ENCODE data around the gene ALDH4A1.
A peak's percentile ranks its signal among the peaks of the same experiment; 100 is the strongest.

Gene ALDH4A1

DNA sequence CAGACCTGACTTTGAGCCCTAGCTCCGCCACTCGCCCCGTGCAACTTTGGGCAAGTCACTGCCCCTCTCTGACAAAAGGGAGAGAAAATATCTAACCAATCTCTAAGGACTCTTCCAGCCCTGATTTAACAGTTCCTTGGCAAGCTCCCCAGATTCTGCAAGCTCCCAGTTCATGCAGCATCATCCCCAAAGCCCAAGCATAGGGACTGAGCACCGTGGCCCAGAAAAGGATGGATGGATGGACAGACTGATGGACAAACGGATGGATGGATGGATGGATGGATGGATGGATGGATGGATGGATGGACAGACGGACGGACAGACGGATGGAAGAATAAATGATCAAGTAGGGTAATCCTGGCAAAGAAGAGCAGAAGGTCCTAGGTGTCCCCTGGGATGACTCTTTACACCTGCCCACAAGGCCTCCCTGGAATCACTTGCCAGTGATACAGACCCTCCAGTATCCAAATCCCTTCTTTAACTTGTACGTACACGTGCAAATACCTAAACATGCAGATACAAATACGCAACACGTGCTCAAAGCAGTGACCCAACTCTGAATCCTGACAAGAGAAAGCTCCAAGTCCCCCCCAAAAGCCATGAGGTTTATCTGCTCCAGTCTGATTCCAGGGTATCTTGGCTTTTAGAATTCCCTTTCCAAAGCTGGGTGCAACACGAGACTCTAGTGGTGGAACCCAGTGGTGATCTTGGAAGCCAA is 38.1 kb upstream of the ALDH4A1 start:
- in situ Hi-C loops (cut with HindIII; ENCODE audit: low pct_ligation_motif_present, low pct_unique_long_range_greater_than_20kb, low sequenced_read_pairs), result no loop called here

DNA sequence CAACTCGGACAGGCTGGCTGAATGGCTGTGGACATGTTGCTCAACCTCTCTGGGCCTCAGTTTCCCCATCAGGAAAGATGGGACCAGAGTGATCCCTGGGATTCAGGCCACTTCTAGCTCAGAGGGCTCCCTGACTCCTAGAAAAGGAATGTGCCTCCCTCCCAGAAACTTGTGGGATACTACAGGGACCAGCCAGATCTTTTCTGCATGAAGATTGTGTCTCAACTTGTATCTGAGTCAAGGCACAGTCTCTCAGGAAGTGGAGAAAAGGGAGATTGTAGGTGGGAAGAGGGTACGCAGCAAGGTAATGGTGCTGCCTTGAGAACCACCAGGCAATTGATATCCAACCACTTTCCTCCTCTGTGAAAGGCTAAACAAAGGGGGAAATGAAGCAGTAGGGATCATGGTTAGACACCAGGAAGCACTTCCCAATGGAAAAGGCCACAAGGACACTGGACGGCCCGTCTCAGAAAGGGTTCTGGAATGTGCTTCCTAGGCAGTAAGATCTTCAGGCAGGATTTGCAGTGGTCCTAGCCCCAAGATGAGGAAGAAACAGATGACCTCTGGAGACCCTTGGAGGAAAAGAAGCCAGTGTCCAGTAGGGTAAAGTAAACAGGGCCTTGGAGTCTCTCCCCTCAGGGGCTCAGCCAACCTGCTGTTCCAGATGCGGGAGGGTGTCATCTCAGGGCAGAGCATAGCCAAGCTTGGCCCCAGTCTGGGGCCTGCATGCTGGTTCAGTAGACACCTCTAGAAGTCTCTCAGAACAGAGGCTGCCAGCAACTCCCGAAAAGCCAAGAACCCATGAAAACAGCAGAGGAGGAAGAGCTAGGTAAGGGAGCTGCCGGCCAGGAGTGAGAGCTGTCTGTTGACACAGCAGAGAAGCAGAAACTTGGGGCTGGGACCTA is 37.3 kb upstream of the ALDH4A1 start:
- in situ Hi-C loops (cut with HindIII; ENCODE audit: low pct_ligation_motif_present, low pct_unique_long_range_greater_than_20kb, low sequenced_read_pairs), result no loop called here
- DNase-seq, result no peak

More for the DNA sequence above, 38.1 kb upstream of the ALDH4A1 start:
- DNase-seq, result no peak

DNA sequence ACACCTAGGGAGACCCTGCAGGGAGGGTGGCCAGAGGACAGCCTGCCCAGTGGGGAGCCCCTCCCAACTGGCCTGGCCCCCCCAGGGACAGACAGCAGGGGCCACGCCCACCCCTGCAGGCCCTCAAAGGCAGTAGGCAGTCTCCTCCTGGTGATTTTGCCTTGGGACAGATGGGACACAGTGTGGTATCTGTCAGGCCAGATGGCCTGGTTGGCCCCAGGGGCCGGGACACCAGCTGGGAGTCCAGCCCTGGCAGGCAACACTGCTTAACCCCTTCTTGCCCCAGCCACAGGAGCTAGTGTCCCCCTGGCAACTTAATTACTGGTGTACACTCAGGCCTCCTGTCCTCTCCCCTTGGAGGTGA is 36.3 kb upstream of the ALDH4A1 start:
- in situ Hi-C loops (cut with HindIII; ENCODE audit: low pct_ligation_motif_present, low pct_unique_long_range_greater_than_20kb, low sequenced_read_pairs), result no loop called here
- no peak for DNase-seq

DNA sequence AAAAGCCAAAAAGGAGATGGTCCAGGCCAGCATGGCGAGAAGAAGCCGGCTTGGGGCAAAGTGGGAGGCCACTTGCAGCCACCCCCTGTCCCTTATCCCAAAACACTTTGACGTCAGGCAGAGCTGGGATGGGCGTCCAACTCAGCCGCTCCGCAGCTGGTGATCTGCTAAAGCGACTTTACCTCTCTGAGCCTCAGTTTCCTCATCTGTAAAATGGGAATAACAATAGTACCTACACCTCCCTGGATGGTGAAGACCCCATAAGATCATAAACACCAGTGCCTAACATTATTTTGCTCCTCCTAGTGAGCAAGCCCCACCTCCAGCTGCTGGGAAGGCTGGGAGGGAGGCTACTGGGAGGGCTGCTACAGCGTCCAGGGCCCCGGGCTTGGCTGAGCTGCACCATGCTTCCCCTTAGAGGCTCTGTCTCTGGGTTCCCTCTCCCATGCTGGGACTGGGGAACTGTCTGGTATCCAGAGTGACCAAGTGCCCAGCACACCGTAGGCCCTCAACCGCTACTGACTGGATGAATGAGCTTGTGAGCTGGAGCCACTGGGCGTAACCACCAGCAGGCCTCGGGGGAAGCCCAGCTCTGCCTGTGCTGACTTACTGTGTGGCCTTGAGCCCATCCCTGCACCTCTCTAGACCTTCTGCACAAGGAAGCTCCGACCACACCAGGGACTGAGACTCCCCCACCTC is 35.8 kb upstream of the ALDH4A1 start:
- in situ Hi-C loops (cut with HindIII; ENCODE audit: low pct_ligation_motif_present, low pct_unique_long_range_greater_than_20kb, low sequenced_read_pairs), result no loop called here
- peak; percentile 74 for DNase-seq

DNA sequence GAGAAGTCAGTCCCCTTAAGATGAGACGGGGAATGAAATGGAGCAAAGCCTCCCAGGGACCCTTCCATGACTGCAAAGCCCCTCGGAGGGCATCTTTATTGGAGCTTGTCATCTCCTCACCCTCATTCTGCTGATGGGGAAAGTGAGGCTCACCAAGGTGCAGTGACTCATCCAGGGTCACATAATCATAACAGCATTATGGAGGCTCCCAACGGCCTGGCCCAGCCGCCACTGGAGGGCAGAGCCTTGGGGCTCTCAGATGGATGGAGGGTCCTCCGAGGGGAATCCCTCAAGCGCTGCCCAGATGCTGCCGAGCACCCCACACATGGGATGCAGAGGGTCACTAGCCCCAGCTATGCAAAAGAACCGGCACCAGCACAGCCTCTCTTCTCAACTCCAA is 35.2 kb upstream of the ALDH4A1 start:
- in situ Hi-C loops (cut with HindIII; ENCODE audit: low pct_ligation_motif_present, low pct_unique_long_range_greater_than_20kb, low sequenced_read_pairs), result no loop called here
- DNase-seq, result no peak

DNA sequence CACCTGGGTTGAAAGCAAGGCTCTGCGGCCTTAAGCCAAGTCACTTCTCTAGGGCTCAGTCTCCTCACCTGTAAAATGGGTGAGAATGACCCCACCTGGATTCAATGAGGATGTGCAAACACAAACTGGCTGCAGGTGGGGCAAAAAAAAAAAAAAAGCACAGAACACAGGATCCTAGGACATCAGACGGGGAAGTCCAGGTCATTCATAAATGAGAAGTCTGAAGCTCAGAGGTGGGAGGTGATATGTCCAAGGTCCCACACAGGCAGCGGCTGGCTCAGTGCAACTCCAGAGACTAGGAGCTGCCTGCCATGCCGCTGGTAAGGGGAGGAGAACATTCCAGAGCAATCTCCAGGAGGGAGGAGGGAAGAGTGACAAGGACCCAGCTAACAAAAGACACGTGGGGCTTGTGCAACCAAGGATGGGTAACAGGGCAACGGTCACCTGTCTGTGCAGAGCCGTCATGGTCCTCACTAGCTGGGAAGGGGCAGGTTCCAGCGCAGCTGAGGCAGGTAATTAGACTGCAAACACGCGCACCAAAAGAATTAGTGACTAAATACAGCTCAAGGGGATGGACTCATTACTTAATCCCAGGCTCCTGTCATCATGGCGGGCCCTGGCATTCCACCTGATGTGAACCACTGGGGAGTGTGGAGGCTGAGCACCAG is 34.6 kb upstream of the ALDH4A1 start:
- DNase-seq, result no peak
- in situ Hi-C loops (cut with HindIII; ENCODE audit: low pct_ligation_motif_present, low pct_unique_long_range_greater_than_20kb, low sequenced_read_pairs), result no loop called here

DNA sequence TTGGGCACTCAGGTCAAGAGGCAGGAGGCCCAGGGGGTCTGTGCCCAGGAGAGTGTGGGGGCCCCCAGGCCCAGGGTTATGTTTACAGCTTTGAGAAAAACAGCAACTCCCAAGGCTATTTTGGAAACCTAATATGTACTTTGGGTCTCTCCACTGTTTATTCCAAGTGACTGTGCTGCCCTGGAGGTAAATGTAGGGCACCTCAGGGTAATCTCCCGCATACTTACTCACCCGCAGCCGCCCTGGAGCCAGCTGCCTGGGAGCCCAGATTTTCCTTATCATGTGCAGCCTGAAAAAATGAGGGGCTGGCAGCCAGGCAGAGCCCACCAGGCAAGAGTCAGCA is 34.1 kb upstream of the ALDH4A1 start:
- no peak for DNase-seq
- in situ Hi-C loops (cut with HindIII; ENCODE audit: low pct_ligation_motif_present, low pct_unique_long_range_greater_than_20kb, low sequenced_read_pairs), result no loop called here

DNA sequence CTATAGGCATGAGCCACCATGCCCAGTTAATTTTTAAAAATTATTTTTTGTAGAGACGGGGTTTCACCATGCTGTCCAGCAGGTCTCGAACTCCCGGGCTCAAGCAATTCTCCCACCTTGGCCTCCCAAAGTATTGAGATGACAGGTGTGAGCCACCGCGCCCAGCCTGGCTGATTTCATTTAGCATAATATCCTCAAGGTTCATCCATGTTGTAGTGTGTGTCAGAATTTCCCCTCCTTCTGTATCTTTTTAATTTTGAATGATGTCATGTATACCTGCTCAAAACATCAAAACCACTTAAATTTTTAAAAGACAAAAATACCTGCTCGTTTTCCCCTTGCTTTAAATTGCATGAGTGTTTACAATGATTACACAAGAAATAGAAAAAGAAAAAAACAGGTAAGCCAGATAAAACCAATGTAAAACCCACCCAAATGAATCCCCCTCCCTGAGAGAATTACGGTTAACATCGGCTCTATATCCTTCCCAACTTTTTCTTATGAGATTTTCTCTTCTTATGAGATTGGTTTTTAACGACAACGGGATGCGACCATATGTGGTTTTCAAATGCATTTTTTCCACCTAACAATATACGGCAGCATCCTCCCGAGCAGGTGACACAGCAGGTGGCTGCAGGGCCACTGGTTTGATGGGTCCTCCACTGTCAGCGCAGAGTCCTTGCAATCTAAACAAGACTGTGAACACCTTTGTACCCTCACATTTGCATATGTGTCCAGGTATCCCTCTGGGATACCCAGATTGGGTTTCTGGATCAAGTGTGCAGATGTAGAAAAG is 32.0 kb upstream of the ALDH4A1 start:
- no peak for DNase-seq
- in situ Hi-C loops (cut with HindIII; ENCODE audit: low pct_ligation_motif_present, low pct_unique_long_range_greater_than_20kb, low sequenced_read_pairs), result no loop called here

DNA sequence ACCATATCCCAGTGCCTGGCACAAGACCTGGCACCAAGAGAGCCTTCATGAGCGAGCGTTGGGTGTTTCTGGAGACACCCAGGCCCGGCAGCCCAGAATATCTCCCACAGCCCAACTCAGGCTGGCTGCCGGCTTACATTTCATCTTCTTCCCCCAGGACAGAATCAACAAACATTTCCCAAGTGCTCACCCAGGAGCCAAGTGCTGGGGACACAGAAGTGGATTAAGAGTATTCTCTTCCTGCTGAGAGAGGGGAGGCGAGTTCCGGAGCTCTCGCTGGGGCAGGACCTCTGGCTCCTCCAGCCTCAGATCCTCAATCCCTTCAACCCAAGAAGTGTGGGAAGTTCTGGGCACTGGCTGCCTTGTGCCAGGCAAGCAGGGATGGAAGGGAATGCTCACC is 30.5 kb upstream of the ALDH4A1 start:
- in situ Hi-C loops (cut with HindIII; ENCODE audit: low pct_ligation_motif_present, low pct_unique_long_range_greater_than_20kb, low sequenced_read_pairs), result no loop called here
- DNase-seq, result no peak

DNA sequence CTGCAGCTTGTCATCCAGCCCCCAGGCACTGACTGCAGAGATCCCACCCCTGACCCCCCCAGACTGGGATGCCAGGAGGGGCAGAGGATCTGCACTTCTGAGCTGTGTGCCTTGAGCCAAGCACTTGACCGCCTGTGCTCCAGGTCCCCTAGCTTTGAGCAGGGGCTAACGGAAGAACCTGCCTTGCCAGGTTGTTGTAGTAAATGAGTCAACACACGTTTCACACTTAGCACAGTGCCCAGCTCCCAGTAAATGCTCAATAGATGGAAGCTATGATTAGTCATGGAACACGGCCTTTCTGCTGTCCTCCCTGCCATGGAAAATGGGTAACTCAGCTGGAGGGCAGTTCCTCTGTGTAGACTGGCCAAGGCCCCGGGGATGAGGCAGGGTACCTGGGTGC is 30.0 kb upstream of the ALDH4A1 start:
- DNase-seq, result no peak

DNA sequence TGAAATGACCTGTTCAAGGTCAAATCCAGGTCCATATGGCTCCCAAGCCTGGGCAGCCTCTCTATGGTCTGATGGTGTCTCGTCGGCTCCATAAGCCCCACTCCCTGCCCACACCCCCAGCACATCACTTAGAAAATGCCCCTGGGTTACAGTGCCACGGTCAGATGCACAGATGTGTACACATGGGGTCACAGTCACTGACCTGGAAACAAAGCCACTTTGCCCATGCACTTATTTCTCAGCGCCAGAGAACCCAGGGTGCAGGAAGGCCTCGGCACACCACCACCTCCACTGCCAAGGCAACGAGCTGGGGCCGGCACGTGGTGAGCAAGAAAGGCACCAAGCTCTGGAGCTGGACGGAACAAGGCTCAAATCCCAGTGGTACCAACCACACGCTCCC is 29.4 kb upstream of the ALDH4A1 start:
- no peak for DNase-seq
- in situ Hi-C loops (cut with HindIII; ENCODE audit: low pct_ligation_motif_present, low pct_unique_long_range_greater_than_20kb, low sequenced_read_pairs), result no loop called here

More for the DNA sequence above, 30.0 kb upstream of the ALDH4A1 start:
- in situ Hi-C loops (cut with HindIII; ENCODE audit: low pct_ligation_motif_present, low pct_unique_long_range_greater_than_20kb, low sequenced_read_pairs), result no loop called here

DNA sequence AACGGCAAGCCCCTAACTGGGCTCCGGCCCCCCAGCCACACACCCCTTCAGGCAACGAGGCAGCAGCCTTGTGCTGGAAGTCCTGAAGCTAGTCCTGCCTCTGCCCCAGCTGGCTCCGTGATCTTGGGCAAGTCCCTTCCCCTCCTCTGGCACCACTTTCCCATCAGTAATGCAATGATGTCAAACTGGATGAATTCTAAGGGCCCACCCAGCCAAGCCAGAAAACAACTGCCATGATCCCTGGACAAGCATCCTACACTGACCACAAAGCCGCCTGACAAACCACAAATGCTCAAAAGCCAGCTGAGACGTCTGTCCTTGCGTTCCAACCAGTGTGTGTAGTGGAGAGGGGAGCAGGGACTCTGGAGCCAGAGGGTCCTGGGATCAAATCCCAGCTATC is 27.3 kb upstream of the ALDH4A1 start:
- DNase-seq, result no peak
- in situ Hi-C loops (cut with HindIII; ENCODE audit: low pct_ligation_motif_present, low pct_unique_long_range_greater_than_20kb, low sequenced_read_pairs), result no loop called here

DNA sequence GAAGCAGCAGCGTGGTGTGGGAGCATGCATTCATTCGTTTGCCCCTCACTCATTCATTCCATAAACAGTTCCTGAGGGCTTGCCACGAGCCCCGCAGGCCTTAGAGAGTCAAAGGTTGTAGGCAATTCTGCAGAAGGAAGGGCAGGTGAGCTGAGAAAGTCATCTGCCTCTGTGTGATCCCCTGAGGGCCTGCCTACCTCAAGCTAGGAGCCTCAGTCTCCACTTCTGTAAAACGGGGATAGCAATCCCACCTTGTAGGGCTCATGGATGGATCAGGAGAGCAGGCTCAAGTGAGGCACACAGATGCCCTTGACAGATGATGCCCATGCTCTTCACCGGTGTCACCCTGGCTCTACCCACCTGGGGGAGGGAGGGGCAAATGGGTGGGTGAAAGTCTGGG is 26.6 kb upstream of the ALDH4A1 start:
- in situ Hi-C loops (cut with HindIII; ENCODE audit: low pct_ligation_motif_present, low pct_unique_long_range_greater_than_20kb, low sequenced_read_pairs), result no loop called here
- no peak for DNase-seq

DNA sequence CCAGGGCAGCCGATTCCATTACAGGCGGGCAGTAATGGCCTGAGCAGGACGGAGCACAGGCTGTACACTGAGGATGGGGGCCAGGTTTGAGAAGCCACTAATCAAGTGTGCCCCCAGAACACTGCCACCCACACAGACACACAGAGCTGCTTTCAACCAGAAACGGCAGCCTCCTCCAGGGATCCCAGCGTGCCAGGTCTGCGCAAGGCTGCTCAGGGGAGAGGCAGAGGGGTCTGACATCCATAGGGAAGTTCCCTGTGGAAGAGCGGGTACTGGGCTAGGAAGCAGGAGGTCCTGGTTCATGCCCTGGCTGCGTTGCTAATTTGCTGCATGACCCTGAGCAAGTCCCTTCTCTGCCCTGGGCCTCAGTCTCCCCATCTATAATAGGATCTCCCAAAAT is 26.1 kb upstream of the ALDH4A1 start:
- no peak for DNase-seq

DNA sequence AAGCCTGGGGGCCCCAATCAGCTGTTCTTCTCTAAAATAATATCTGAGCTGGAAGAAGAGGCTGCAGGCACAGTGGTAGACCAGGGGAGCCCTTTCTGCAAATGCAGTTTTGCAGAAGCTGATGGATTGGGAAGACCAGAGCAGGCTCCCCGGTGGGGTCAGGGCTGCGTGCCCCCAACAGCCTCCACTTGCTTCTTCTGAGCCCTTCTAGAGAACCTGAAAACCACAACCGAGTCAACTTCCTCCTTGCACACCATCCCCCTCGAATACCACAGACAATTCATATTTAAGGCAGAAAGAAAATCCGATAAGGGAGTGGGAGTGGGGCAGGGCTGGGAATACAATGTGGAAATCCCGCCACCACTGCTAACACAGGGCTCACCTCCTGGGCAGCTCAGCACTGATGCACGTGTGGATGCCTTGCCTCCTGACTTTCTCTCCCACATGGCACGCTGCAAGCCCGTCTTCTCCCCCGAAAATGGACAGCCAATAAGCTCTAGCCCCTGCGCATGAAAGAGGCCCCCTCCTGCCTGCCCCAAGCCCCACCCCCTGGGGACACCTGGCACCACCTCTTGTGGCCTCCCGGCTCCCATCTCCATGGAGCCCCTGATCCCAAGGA is 25.4 kb upstream of the ALDH4A1 start:
- in situ Hi-C loops (cut with HindIII; ENCODE audit: low pct_ligation_motif_present, low pct_unique_long_range_greater_than_20kb, low sequenced_read_pairs), result no loop called here
- DNase-seq, result no peak

More for the DNA sequence above, 26.1 kb upstream of the ALDH4A1 start:
- in situ Hi-C loops (cut with HindIII; ENCODE audit: low pct_ligation_motif_present, low pct_unique_long_range_greater_than_20kb, low sequenced_read_pairs), result no loop called here

DNA sequence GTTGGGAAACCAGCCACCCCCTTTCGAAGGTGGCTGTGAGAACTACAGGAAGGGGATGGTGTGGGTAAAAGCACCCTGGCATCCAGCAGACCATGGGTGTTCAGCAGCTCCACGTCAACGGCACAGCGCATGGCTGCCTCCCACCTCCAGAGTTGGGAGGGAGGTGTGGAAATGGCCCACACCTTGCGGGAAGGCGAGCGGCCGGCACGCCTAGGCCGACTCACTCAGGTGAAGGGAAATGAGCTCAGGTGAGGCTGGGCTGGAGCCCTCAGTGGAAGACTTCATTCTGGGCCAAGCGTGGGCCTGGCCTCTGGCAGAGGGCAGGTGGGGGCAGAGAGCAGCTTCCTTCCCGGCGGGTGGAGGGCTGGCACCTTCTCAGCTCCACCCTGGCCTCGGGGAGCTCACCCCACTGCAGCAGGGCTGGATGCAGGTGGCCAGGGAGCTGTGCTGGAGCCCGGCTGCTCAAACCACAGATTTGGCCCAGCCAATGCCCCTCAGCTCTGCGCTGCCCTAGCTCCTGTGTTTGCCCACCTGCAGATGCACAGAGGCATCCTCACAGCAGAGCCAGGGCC is 24.8 kb upstream of the ALDH4A1 start:
- in situ Hi-C loops (cut with HindIII; ENCODE audit: low pct_ligation_motif_present, low pct_unique_long_range_greater_than_20kb, low sequenced_read_pairs), result no loop called here
- DNase-seq, result no peak

DNA sequence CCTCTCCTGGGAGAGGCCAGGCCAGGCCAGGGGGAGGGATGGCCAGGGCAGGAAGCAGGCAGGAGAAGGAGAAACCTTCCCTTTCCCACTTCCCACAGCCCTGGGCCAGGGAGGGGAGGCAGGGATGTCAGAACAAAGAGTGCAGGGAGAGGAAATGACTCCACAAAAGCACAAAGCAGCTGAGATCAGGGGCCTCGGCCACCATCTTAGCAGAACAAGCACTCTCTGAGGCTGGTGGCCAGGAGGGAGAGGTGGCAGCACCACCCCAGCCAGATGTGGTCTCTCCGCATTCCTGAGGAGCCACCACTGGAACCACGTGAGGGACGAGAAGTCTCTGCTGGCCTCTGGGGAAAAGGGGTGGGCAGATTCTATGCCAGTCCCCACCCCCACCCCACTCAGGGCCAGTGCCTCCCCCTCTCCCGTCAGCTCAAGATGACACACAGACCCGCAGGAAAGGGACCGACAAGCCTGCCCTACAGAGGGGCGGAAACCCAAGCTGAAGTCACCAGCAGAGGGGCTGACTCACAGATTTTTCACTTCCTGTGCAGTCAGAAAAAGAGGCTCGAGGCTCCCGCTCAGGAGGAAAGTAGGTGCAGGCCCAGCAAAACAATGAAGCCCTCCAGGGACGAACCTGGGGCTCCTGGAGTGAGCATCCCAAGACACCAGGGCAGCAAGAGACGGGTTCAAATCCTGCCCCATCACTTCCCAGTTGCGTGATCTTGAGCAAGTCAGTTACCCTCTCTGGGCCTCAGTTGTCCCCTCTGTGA is 24.1 kb upstream of the ALDH4A1 start:
- DNase-seq, result peak; percentile 84
- in situ Hi-C loops (cut with HindIII; ENCODE audit: low pct_ligation_motif_present, low pct_unique_long_range_greater_than_20kb, low sequenced_read_pairs), result no loop called here

All from ACHN (cell line).